Esophagus muscularis mucosa (tissue), 3 donors: ENCODE results near the gene C5orf47.

Experiments used
- POLR2A ChIP-seq: fragments of 450-650 bp; IDR thresholded peaks from one replicate; pipeline ENCODE4 v1.6.1; 2017; ENCODE audit warnings: antibody characterized with exemption, moderate library complexity, mild to moderate bottlenecking, low read depth
- TF ChIP-seq, protein P1 (sequence below), 3 experiments: fragments of 200-600 bp in 2 of 3; fragments of 450-650 bp in 1 of 3; sonication (generic) in 2 of 3; IDR thresholded peaks; one replicate each; pipeline ENCODE4 v1.5.1; 2017 to 2019; ENCODE audit warnings: antibody characterized with exemption in 3 of 3, mild to moderate bottlenecking in 2 of 3, moderate library complexity in 1 of 3

DNA sequence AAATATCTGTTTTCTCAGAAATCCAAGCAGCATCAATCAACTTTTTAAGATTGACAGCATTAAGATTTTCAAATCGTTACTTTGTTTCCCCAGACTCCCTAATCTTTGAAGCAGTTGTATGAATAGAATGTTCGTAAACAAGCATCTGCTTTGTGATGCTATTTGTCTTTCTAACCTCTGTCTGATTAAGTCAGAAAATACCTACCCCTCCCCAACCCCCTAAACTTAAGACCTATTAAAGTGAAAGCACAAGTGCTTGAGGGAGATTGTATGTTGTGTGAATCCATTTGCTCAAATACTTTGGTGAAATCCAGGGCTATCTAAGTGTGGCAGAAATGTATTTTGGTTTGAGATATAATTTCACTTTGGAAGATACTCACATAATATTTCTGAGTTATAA is 47.9 kb upstream of the C5orf47 start:
- no peak for TF ChIP-seq POLR2A
- TF ChIP-seq, protein P1, sequence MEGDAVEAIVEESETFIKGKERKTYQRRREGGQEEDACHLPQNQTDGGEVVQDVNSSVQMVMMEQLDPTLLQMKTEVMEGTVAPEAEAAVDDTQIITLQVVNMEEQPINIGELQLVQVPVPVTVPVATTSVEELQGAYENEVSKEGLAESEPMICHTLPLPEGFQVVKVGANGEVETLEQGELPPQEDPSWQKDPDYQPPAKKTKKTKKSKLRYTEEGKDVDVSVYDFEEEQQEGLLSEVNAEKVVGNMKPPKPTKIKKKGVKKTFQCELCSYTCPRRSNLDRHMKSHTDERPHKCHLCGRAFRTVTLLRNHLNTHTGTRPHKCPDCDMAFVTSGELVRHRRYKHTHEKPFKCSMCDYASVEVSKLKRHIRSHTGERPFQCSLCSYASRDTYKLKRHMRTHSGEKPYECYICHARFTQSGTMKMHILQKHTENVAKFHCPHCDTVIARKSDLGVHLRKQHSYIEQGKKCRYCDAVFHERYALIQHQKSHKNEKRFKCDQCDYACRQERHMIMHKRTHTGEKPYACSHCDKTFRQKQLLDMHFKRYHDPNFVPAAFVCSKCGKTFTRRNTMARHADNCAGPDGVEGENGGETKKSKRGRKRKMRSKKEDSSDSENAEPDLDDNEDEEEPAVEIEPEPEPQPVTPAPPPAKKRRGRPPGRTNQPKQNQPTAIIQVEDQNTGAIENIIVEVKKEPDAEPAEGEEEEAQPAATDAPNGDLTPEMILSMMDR (IDR thresholded peaks at IDR 0.05) = no peak
